ENCODE measurements around the gene NAT14. TPM values are rescaled to one million over a fixed set of nuclear protein-coding genes. Genes with fewer than 3 reads are reported as not detected.

Gene NAT14
- total and polyA plus RNA-seq, 2 of the 8 experiments (the other 6 are each of a cell fraction or from before 2014, with no cell fraction given) = 47.1 to 71.2 TPM

- no peak for TF ChIP-seq GTF2F1 (IDR thresholded peaks at IDR 0.05; ENCODE audit: borderline replicate concordance, low read depth, low read length)
- no peak for TF ChIP-seq RAD21 (IDR thresholded peaks at IDR 0.05 in 1 of 2, conservative IDR thresholded peaks at IDR 0.05 in 1 of 2; ENCODE audit: low read depth in 2 of 2, low read length in 2 of 2)
- no peak for TF ChIP-seq ZNF274 (IDR thresholded peaks at IDR 0.05; ENCODE audit: borderline replicate concordance, extremely low read depth, low read length)
- TF ChIP-seq CHD1 (IDR thresholded peaks at IDR 0.05; ENCODE audit: low read depth, low read length) = no peak
- no peak for TF ChIP-seq HDAC2 (IDR thresholded peaks at IDR 0.05; ENCODE audit: borderline replicate concordance in 1 of 2, low read depth in 2 of 2, low read length in 2 of 2)
Observed at GRCh38 chr19:55481148-55481793, 3.7 kb upstream of the NAT14 start (continued).
